Stromal cell of bone marrow (primary cell): ENCODE results near the gene ARHGAP31.
"Not testable (repeated sequence)": the region's sequence is repeated elsewhere in the genome, so short reads cannot be mapped to it uniquely, and the experiment has no call there.

ENCODE experiments used
- DNase-seq: peaks from one replicate; pipeline ENCODE4 v3.0.0-alpha.2; 2012; ENCODE audit warnings: low read depth

ARHGAP31 gene

DNA sequence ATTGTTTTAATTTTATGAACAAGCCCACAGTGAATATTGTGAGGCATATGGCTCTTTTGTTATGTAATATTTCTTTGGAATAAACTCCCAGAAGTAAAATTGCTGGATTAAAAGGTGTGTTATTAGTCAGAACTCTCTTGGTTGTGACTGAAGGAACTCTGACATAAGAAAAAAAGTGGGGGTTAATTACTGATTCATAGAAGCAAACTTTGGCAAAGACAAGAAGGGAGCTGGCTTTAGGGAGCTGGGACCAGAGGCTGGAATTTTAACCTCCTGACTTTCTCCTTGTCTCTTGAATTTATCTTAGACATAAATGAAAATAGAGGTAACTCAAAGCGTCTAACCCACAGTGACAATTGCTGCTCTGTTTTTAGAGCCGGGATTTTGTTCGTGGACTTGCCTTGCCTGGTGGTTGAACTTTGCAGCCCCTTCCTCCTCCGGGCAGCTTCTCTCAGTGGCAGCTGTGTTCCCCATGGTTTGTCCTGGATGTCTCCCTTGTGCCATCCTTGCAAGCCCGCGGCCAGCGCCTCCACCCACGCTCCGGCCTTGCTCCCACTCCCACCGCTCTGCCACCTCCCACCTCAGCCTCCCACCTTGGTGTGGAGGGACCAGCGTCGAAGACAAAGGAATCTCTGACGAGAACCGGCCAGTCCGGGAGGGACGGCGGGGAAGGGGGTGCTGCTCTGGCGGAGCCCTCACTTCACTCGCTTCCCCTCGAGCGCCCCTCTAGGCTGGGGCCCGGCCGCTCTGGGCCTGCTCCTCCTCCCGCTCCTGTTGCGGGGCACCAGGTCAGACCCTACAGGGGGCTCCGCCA, 28.0 kb downstream of the ARHGAP31 start:
- DNase-seq, result no peak

DNA sequence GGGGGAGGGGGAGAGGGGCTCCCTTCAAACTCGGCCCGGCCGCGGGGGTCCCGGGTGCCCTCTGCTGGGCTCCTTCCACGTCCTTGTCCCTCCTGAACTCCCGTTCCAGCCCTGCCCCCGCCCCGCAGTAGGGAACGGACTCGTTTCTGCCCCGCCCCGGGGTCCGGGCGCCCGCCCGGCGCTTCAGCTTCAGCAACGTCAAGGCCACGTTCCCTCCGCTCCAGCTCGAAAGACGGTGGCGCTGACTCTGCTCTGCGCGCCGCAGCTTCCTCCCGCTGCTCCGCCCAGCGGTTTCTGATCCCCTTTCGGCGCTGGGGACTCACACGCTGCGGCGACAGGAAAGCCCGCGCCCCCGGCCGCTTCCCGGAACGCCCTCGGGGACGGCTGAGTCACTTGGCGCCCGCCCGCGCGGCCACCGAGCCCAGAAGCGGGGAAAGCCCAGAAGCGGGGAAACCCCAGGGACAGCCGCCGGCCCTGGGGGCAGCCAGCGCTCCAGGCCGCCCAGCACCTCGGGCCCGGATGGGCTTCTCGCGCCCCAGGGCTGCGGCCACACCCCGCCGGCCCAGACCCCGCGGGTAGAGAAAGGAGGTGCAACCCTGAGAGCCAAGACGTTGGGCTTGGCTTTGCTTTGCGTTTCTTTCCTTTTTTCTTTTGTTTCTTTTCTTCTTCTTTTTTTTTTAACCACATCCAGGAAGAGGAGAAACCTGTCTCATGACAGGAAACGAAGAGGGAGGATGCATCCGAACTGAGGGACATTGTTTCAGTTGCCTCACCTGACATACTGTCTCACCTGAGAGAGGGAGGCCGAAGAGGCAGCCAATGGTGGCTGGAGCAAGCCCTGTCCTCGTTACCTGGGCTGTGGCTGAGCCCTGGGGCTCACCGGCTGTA, 28.9 kb downstream of the ARHGAP31 start:
- DNase-seq, result peak; percentile 41

DNA sequence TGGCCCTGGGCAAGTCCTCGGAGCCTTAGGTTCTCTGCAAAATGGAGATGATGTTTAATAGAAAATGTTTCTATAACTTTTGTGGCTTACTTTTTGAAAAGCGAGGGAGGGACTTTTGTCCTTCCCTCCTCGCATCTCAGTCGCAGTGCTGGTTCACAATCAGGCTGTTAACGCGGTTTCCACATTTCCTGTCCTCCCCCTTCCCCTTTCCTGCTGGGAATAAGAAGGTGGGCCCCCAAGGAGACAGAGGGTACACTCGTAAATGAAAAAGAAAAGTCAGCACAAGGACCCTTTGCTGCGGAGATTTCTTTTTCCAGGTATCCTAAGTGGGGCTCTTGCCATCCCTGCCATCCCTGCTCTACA, 29.5 kb downstream of the ARHGAP31 start:
- DNase-seq, result no peak

DNA sequence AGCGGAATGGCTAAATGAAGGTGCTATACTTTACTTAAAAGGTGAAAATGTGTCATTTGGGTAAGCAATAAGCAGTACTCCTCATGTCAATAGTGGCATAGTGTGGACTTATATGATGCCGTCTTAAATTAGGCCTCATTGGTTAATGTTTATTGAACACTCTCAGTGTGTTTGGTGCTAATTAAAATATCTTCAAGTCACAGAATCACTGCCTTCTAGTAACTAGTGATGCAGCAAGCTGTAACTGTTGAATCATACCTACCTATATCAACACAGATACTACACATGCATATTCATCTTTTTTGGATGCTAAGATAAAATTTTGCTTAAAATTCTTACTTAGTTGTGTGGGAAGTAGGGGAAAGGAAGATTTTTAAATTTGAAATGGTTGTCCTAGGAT, 30.7 kb downstream of the ARHGAP31 start:
- no peak for DNase-seq

DNA sequence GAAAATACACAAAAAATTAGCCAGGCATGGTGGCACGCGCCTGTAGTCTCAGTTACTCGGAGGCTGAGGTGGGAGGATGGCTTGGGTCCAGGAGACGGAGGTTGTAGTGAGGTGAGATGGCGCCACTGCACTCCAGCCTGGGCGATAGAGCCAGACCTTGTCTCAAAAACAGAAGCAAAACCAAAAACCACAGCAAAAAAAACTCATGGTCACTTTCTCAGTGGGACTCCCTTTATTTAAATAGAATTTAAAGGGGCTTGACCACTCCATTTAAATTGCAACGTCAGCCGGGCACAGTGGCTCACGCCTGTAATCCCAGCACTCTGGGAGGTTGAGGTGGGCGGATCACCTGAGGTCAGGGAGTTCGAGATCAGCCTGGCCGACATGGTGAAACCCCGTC, 32.8 kb downstream of the ARHGAP31 start:
- DNase-seq, result no peak

DNA sequence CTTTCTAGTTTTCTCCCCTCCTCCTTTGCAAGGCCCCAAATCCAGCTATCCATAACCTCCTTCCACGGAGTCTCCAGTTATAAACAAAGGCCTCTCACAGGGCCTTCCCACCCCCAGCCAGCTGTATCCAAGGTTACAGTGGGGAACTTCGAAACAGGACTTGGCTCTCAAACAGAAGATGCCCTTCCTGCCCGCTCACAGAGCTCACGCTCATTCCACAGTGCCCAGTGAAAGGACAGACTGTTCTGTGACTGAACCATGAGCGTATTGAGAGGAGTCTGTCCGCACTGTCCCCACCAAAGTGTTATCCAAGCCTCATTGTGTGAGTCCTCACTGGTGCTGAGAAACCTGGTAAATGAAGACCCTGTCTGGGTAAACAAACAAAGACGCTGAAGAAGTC, 35.4 kb downstream of the ARHGAP31 start:
- no peak for DNase-seq

DNA sequence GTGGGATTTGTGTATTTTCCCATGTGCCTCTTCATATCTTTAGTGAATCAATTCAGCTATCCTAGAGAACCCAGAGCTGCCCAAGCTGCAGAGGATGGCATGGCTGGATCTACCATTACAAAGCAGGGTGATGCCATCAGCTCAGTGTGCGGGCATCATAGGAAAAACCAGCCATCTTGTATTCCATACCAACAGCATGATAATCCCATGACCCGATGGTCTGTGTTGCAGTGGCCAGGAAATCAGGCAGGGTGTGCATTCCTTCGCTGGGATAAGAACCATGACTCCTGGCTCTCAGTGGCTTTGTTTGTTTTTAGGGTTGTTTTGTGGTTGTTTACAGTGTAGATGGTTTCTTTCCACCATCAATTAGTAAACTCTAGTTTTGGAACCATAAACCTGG, 36.0 kb downstream of the ARHGAP31 start:
- DNase-seq, result no peak

DNA sequence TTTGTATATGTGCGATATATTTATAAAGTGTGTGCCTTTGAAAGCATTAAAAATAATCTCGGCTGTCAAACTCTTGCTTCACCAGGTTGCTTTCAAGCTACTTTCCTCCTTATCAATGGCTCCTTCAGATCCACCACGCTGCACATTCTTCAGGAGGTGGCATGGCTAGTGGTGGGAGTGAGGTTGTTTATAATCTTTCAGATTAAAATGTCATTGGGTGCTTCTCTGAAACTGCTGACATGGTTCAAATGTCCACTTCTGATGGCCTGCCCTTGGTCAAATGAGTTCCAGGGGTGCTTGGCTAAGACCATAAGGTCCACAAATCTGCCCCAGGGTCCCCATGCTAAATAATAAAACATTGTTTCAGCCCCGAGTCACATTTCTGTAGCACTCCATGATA, 36.7 kb downstream of the ARHGAP31 start:
- no peak for DNase-seq

DNA sequence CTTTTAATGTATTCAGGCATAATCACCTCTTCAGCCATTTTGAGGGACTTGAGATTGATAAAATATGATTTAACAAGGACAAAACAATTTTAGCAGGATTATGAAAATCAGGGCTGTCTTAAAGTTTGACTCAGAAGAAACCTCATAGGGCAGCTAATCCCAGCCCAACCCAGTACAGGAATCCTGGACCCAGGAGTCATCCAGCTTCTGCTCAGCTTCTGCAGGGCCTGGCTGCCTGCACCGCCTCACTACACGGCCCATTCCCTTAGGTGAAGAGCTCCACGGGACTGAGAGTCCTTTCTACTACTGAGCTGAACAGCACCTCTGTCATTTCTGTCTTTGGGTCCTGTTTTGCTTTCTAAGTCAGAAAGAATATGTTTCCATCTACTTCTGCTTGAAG, 37.5 kb downstream of the ARHGAP31 start:
- DNase-seq, result peak; percentile 40

DNA sequence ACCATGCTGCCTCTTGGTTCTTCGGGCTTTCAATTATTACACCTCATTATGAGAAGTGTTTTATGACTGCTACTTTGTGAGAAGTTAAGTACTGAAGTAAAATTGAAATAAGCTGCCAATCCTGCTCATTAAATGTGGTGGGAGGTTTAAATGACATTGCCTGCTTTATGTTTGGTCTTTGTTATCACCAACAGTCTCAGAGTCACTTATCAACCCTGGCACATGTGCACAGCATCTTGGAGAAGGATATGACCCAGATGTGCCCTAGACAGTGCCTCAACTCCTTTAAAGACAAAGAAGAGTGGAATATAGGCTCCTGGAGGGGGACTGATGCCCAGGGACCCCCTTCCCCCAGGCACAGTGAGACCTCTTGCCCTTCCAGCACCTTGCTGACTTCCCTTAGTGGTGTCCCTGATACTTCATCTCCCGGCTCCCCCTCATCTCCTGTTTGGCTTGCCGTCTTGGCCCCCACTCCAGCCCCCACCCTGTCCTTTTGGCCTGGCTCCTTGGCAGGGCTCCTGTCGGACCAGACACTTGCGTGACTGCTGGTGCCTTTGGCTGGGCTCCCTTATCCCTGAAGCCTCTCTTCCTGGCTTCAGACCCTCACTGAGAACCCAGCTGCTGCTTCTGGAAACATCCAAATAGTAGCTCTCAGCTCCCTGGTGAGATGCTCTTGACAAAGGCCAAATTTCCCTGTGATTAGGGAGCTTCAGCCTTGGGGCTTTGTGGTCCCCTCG, 39.8 kb downstream of the ARHGAP31 start:
- no peak for DNase-seq

DNA sequence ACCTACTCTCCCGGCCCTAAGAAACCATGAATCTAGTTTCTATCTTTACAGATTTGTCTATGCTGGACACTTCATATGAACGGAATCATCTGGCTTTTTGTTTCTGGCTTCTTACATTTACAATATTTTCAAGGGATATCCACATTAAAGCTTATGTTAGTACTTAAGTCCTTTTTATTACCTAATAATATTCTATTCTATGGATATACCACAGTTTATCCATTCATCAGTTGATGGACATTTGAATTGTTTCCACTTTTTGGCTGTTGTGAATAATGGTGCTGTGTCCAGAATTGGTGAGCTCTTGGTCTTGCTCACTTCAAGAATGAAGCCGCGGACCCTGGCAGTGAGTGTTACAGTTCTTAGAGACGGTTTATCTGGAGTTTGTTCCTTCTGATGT, 42.6 kb downstream of the ARHGAP31 start:
- DNase-seq, result no peak

DNA sequence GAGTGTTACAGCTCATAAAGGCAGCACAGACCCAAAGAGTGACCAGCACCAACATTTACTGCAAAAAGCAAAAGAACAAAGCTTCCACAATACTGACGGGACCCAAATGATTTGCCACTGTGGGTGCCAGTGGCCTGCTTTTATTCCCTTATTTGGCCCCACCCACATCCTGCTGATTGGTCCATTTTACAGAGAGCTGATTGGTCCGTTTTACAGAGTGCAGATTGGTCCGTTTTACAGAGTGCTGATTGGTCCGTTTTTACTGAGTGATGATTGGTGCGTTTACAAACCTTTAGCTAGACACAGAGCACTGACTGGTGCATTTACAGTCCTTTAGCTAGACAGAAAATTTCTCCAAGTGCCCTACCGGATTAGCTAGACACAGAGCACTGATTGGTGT, 43.2 kb downstream of the ARHGAP31 start:
- DNase-seq, result not testable (repeated sequence)

DNA sequence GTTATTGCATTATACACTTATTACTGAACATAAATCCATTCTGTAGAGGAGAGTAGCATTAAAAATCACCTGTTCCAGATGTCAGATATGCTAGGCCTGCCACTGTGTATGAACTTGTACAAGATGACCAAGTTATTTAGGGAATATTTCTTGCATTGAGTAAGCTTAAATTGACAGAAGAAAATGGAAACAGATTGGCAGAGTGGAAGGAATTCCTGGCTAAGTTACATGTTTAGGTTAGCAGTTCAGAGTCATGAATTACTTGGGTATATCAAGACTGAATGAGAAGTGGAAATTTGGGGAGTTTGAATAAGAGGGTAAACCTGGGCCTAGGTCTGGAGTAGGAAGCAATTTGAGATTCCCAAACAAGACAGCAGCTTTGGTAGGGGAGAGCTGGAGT, 44.6 kb downstream of the ARHGAP31 start:
- DNase-seq, result no peak

DNA sequence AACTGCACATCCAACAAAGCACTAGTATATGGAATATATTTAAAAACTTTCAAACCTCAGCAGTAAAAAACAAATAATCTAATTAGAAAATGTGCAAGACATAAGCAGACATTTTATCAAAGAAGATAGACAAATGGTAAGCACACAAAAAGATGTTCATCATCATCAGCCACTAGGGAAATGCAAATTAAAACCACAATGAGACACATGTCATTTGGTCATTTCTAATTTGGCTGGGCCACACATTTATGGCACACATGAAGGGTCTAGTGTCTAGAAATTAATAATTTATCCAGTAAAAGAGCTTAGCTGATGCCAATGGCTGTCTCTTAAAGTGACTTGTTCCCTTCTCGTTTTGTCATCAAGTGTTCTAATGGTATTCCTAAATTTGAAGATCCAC, 45.8 kb downstream of the ARHGAP31 start:
- no peak for DNase-seq

DNA sequence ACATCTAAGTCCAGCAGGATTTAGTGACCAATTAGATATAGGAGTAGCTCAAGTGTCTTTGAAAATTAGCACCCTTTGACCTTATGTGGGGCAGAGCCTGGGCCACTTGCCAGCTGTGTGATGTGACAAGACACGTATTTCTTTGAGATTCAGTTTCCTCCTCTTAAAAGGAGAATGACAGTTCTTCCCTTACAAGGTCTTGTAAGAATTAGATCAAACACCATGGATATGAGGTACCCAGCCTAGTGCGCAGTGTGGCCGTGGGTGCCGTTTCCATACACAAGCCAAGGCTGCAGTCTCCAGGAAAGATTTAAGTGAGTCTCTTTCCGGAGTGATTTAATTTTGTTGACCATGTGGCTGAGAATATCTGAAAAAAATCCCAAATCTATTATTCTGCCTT, 46.3 kb downstream of the ARHGAP31 start:
- DNase-seq, result no peak

DNA sequence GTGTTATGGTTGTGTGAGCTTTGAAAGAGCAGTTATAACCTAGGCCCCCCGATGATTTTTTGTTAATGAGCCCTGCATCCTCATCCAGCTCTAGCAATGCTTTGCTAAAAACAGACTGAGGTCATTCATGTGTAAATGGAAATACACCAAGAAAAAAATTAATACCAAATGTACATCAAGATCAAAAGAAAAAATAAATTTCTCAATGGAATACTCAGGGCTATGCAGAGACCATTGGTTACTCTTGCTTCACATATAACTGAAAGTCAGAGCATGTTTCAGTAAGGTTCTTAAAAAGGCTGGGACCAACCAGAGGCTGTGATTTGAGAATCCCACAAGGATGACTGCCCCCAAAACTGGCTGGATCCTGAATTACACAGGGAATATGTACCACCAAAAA, 48.0 kb downstream of the ARHGAP31 start:
- no peak for DNase-seq

DNA sequence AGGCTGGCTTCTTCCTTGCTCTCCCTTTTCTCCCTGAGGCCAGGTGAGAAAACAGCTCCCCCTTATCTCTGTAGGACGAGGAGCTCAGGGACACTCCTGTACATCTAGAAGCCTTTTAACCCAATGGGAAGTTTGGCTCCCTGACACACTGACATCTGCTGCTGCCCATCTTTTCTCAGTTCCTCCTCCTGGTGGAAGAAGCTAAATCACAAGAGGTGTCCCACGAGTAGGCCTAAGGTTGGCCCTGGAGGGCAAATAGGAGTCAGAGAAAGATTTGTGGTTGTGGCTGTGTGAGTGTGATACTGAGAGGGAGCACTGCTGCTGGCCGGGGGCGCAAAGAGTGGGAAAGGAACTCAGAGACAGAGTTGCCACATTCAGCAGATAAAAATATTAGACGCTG, 49.5 kb downstream of the ARHGAP31 start:
- DNase-seq, result no peak

DNA sequence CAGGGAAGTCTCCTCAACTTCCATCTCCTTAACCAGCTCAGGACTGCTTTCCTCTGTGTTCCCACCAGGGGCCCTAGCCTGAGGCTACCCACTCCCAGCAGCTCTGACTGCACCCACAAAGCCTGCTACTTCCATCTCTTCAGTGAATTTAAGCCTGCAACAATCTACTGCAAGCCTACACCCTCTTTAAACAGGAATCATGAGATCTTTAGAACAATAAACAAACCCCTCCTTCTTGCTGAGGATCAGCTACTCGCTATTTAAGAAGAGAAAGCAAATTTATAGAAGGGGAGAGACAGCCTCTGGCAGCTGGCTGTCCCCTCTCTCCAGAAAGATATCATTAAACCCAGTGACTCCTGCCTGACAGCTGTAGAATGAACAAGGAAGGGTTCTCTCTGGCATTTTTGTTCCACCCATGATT, 51.9 kb downstream of the ARHGAP31 start:
- no peak for DNase-seq

DNA sequence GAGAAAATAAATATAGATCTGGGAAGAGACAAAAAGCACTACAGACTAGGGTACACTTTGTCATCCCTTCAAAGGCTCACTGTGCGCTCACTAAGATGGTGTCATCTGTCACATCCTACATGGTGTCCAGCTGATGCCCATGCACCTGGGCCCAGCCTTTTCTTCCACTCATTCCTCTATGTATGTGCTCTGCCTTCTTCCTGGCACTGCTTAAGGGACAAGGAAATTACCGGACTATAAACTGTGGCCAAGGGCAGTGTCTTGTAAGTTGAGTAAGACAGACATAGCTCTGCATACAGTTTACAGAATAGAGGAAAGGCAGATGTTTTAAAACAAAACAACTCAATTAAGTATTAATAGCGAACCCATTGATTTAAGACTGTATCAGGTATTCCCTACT, 52.9 kb downstream of the ARHGAP31 start:
- no peak for DNase-seq

DNA sequence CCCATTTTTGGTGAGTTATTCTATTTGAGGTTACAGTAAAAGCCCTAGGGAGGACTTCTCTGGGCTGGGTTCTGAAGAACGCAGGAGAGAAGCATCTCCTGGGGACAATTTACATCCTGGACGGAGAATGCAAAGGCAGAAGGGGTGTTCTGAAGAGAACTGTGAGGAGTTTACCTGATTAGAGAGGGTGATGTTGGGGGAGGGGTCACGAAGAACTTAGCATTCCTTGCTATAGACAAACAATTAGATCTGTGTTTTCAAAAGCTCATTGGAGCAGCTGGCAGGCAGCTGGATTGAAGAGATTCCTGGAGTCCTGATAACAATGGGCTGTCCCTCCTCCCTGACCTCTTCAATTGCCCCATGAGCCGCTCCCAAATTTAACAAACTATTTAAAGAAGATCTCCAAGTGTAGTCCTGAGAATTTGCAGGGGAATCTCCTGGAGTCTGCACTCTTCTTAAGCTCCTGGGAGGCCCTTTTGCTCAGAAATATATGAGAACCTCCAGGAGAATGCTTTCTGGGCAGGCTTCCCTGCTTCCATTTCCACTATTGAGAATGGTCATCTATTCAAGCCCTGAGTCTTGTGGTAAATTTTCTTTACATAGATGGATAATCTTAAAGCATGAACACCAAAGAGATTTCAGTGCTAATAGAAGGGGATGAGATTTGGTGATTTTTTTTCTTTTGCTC, 55.3 kb downstream of the ARHGAP31 start:
- DNase-seq, result no peak

DNA sequence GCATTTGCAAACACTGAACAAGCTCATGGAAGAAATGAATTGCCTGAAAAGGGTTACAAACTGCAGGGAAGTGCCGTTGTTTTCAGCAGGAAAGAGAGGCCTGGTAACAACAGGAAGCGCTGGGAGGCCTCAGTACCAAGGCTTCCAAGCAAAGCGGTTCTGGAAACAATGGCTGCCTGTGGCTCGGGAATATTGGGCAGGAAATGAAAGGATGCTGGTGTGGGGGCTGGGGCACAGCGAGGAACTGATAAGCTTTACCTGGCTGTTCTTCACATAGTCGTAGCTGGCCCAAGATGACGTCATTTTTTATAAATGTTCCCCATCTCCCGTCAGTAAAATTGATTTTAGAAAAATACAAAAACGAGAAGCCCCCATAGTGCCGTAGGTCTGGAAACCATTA, 55.9 kb downstream of the ARHGAP31 start:
- DNase-seq, result no peak

DNA sequence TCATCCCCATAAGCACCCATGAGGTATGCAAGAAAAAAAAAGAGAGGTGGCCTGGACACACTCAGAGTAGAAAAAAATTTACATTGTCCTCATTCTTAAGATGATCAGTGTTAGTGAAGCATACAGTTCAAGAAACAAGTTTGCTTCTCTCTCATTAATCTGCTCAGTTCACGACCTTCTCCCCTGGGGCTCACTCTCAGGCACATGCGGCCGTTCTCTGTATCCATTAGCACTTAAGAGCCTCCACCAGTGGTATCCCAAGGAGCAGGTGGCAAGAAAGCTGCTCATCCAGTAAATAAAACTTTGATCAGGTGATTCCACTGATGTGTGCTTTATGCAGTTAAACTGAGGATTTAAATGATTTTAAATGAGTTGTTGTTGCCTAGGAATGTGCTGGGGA, 57.4 kb downstream of the ARHGAP31 start:
- no peak for DNase-seq
